Right renal cortex interstitium (tissue), 3 donors: Measurements from ENCODE around the gene OR7A10. TPM values are rescaled to one million over a fixed set of nuclear protein-coding genes. Genes with fewer than 3 reads are reported as not detected.
"Not testable (repeated sequence)": the region's sequence is repeated elsewhere in the genome, so short reads cannot be mapped to it uniquely, and the experiment has no call there.

Source experiments
- DNase-seq, 3 donors: peaks; one replicate each; pipeline ENCODE4 v3.0.0-alpha.2; 2013; ENCODE audit warnings: low read depth in 3 of 3, low spot score in 2 of 3
- polyA plus RNA-seq, 3 donors: library from polyadenylated mRNA; unstranded; fragments of 120-200 nt; gene quantifications; one replicate each; pipeline ENCODE4 v1.2.1, GENCODE V29; 2013; ENCODE audit not compliant: insufficient read length in 3 of 3

OR7A10 gene
- polyA plus RNA-seq, 3 donors = not detected

DNA sequence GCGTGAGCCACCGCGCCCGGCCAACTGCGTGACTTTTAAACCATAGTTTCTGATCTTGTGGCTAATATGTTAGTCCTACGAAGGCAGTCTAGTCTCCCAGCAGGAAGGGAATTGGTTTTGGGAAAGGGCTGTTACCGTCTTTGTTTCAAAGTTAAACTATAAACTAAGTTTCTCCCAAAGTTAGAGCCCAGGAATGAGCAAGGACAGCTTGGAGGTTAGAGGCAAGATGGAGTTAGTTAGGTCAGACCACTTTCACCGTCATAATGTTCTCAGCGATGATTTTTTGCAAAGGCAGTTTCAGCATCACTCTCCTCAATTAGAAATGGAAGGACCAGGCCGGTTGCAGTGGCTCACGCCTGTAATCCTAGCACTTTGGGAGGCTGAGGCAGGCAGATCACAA lies 52.7 kb downstream of the OR7A10 start:
- DNase-seq = no peak

DNA sequence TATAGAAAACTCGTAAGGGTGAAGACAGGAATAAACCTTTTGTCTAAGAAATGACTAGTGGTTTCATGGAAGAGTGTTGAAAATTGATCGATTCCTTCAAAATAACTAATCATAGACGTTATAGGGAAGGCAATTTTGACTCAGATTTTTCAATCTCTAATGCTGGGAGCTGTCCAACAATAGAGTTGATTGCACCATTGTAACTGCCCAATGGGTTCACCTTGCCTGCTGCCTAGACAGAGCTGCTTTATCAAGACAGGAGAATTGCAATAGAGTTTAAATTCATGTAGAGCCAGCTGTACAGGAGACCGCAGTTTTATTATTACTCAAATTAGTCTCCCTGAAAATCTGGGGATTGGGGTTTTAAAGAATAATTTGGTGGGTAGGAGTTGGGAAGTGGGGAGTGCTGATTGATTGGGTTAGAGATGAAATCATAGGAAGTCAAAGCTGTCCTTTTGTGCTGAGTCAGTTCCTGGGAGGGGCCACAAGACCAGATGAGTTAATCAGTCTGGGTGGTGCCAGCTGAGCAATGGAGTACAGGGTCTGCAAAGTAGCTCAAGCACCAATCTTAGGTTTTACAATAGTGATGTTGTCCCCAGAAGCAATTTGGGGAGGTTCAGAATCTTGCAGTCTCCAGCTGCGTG lies 53.5 kb downstream of the OR7A10 start:
- no peak for DNase-seq

DNA sequence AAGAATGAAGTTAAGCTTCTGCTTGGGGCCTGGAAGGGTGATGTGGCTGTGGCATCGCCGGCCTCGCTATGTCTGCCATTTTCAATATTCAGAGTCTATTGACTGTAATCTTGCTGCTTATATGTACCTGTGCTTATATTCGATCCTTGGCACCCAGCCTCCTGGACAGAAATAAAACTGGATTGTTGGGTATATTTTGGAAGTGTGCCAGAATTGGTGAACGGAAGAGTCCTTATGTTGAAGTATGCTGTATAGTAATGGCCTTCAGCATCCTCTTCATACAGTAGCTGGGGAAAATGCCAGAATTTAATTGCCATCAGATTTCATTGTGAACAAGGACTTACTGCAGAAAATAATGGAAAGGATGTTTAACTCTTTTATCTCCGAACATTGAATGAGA lies 56.5 kb downstream of the OR7A10 start:
- not testable (repeated sequence) for DNase-seq

Other genes with a start within 250 kb of the OR7A10 start
- gene ADGRE3, start 174.1 kb downstream of the OR7A10 start, polyA plus RNA-seq = under 1 TPM in 2 of 3 donors, not detected in 1; 0.11 to 0.20 TPM
- gene ZNF333, start 158.9 kb downstream of the OR7A10 start, polyA plus RNA-seq = 10 to 100 TPM; 14.3 to 16.6 (median 16.1) TPM
- under 1 TPM; 0.32 to 0.40 (median 0.40) TPM for gene ADGRE2, start 70.4 kb downstream of the OR7A10 start, polyA plus RNA-seq
- gene OR7A5, start 13.7 kb downstream of the OR7A10 start, polyA plus RNA-seq = under 1 TPM in 2 of 3 donors, not detected in 1; 0.03 TPM
- under 1 TPM; 0.08 to 0.17 (median 0.10) TPM for gene OR7C1, start 13.7 kb downstream of the OR7A10 start, polyA plus RNA-seq
- not detected for gene OR7A17, start 37.2 kb upstream of the OR7A10 start, polyA plus RNA-seq
- not detected for gene OR7C2, start 92.6 kb upstream of the OR7A10 start, polyA plus RNA-seq
- gene SLC1A6, start 130.9 kb upstream of the OR7A10 start, polyA plus RNA-seq = under 1 TPM; 0.39 to 0.51 (median 0.47) TPM
- not detected for gene CASP14, start 200.6 kb upstream of the OR7A10 start, polyA plus RNA-seq
- under 1 TPM; 0.03 to 0.04 (median 0.03) TPM for gene OR1I1, start 233.3 kb upstream of the OR7A10 start, polyA plus RNA-seq